NCI-H1092 (cell line): ENCODE data around the gene CTDSP2.
"Not testable (repeated sequence)": the region's sequence is repeated elsewhere in the genome, so short reads cannot be mapped to it uniquely, and the experiment has no call there.

Experiments used
- DNase-seq: peaks from one replicate; lab custom pipeline; 2025; lab: John Stamatoyannopoulos, UW

CTDSP2 gene

DNA sequence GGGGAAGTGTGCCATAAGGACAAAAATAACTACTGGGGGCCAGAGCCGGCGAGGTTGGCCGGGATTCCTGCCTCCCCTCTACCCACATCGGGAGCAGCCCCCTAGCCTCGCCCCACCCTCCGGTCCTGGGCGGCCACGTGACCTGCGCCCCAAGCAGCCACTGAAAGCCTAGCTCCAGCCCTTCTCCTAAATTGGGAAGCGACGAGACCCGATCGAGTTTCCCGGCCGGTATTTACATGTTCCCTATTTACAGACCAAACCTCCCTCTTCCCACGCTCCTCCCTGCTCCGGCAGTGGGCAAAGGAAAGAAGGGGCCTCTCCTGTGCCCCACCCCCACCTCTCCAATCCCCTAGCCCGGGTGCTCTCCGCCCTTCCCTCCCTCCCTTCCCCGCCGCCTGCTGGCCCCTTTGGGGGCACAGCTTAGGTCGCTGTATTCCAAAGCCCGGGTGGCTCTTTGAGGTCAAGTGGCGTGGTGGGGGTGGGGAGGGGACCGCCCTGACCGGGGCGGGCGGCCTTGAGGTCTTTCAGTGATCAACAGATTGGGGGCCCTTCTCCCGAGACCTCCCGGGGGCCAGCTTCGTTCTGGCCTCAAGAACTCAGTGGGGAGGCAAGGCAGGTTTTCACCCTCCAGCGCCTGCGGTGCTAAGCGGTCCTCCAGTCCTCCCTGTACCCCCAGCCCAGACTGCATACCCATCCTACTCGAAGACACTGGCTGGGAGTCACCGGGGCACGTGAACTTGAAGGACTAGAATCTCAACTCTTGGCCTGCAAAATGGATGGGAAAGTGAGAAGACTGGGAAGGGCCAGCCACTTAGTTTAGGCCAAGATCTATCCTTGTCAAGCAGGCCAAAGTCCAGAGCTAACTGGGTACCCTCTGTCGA is 6.3 kb upstream of the CTDSP2 start:
- no peak for DNase-seq

DNA sequence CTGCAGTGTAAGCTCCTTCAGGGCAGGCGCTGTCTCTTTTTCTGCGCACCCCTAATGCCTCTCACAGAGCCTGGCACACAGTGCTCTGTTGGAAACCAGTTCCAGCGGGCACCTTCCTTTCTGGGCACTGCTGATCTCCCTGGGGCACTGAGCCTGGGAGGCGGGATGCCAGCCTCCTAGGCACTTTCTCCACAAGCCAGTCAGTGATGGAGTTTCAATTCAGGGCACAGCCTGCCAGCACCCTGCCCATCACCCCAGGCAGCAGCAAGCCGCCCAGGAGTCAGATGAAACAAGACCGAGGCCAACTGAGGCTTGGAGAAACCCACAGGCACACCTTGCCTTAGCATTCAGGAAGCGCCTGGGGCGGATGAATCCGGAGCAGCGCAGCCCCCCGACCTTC is 5.7 kb upstream of the CTDSP2 start:
- DNase-seq: no peak

- no peak for DNase-seq
Observed at GRCh38 chr12:57851552-57851951, 5.0 kb upstream of the CTDSP2 start.

- DNase-seq: no peak
Observed at GRCh38 chr12:57850854-57851430, 4.4 kb upstream of the CTDSP2 start.

- DNase-seq: not testable (repeated sequence)
Observed at GRCh38 chr12:57849447-57849846, 2.9 kb upstream of the CTDSP2 start.

- DNase-seq: no peak
Observed at GRCh38 chr12:57849035-57849434, 2.5 kb upstream of the CTDSP2 start.

DNA sequence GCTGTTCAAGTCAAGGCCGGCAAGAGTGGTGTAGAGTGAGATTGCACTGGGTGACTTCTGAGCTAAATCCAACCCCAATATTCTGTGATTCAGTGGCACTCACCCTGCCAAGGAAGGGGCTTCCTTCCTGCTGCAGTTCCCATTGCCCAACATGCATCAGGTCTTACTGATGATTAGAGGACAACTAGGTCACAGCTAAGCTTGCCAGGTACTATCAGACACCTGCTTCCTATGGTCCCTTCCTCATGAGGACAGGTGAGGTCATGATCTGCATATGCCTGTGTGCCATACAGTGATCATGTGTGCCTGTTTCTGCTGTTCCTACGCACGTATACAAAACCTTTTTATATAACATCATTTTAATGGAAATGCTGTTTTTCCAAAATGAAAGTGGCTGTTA is 1.7 kb upstream of the CTDSP2 start:
- DNase-seq: no peak

DNA sequence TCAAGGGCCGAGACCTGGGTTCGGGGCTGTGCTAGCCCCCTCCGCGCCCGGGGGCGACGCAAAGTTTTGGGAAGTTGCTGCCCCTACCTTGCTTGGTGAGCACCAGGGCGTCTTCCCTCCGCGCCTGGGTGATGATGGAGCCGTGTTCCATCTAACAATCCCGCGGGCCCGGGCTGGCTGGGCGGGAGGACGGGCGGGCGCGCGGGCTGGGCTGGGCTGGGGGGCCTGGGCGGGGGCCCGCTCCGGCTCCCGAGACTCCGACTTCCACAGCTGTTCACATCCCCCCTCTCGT is 298 bp downstream of the CTDSP2 start:
- DNase-seq: no peak

GRCh38 chr12:57845478-57846284 is 848 bp downstream of the CTDSP2 start:
- DNase-seq: no peak

DNA sequence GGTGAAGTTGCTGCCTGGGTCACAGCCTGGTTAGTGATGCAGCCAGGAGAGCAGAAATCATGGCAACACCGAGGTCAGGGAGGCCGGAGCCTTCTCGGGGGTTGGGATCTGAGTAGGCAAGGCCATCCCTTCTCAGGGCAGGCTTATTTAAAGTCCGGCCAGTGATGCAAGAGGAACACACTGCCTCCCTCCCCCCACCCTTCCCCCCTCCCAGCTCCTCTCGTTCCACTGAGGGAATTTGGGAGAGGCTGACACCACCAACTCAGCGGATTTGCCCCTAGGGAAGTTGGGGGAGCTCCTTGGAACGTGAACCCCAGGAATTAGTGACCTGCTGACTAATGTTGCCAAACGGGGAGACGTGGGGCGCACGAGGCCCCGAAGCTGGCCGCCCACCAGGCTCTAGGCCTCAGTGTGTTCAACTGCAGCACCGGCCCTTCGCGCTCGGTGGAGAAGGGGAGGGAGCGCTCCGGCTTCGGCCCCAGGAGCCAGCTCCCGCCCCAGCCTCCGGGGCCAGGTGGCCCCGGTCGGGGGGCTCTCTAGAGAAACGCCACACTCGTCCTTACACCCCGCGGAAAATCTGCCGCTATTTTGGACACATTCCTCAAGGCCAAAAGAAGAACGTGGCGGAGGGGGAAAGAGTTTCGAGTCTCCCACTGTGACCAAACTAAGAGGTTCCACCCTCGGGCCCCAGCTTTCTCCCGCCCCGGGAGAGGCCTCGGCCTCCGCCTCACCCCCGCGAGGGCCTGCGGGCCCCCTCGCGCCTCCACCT is 1.6 kb downstream of the CTDSP2 start:
- no peak for DNase-seq

DNA sequence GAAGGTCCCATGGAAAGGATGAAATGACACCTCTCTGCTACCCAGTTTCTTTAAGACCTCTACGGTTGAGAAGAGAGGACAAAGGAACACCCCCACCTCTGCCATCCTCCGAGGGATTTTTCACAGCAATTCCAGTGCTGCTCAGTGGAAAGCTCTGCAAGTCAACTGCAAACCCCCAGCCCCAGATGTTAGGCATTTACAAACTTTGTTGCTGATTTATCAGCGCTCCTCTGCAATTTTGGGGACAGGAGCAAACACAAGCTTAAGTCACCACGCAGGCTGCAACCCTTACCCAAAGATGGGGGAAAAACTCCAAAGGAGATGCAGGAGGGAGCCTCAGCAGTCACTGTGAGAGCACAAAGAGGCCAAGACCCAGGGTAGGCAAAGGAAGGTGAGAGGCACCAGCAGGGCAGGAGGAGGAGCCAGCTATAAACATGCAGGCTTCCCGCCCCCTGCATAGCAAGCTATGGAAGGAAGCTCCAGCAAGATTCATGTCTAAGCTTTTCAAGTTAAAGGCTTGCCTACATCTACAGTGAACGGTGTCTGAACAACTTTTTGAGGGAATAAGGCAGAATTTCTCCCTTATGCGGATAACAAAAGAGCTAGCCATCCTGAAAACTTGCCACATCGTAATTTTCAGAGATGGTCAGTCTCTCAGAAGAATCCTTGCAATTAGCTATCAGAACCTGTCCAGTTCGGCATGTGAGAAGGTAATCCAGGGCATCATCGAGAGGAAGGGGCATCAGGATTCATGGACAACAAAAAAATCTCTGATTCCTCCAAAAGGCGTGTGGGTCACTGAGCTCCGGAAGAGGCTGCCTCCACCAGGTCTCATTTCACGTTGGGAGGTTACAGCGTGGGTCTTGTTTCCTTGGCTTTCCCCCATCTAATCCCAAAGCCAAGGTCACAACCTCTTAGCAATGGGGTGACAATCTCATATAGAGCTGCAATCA is 3.9 kb downstream of the CTDSP2 start:
- DNase-seq: no peak

- no peak for DNase-seq
Observed at GRCh38 chr12:57841445-57841844, 5.1 kb downstream of the CTDSP2 start.

GRCh38 chr12:57840726-57841125 is 5.8 kb downstream of the CTDSP2 start:
- DNase-seq: peak; percentile 42

GRCh38 chr12:57839996-57840395 is 6.5 kb downstream of the CTDSP2 start:
- DNase-seq: no peak

DNA sequence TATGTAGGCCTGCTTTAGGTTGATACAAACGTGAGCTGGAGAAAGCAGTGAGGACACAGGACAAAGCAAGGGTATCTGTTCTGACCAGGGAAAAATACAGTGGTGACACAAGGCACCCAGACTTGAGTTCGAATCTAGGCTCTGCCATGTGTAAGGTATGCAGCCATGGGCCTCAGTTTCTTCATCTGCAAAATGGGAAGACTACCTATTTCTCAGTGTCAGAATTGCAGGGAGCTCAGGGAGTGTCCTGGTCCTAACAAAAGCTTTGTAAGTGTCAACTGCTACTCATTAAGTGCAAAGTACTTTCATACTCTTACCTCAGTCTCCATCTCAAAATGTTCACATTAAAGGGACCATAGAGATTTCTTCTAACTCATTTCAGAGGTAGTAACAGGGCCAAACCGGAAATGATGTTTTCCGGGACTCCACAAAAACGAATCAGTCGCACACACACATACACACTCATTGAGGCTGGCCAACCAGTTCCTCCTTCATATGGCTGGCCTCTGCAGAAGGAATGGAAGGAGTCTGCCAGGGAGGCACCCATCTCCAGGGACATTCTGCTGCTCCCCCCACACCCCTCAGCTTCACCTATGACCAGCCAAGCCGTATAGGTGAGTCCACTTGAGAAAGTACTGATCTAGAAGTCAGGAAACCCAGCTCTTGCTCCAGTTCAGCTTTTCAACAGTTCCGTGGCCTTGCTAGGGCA is 7.8 kb downstream of the CTDSP2 start:
- no peak for DNase-seq

- DNase-seq: no peak
Observed at GRCh38 chr12:57837864-57838562, 8.5 kb downstream of the CTDSP2 start.

GRCh38 chr12:57836442-57837375 is 9.8 kb downstream of the CTDSP2 start:
- peak; percentile 29 for DNase-seq

DNA sequence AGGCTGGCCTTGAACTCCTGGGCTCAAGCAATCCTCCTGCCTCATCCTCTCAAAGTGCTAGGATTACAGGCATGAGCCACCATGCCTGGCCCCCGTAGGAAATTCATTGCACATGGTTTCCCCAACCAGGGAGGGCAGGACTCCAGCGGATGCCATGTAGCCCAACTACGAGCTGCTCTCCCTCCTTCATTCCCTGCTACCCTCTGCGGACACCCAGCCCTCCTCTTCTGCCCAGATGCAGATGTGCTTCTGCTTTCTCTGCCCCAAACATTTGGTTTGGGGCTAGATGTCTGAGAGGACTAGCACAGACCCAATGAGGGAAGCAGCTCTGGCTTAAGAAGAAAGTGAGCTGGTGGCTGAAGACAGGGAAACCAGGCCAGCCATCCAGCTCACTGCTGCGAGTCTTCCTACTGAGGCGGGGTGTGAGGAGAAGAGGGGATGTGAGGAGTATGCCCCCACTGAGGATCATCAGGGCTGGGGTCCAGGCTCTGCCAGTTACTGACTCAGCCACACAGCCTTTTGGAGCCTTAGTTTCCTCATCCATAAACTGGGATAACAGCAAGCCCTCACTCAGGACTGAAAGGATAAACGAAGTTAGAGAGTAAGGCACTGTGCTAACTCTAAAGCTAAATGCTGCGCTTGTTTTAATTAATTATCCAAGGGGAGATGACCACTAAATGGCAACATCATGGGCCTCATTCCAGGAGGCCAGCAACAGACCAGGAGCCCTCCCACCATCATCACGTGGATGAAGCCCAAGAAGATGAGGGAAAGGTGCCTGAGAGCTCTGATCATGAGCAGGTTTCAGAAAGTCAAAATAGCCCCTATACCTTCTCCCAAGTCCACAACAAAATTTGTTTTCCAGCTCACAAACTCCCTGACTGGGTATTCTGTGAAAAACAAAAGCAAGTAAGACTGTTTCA is 10.9 kb downstream of the CTDSP2 start:
- DNase-seq: no peak
